ENCODE results near the gene FEN1.

The FEN1 gene

GRCh38 chr11:61816736-61817455 is 24.2 kb downstream of the FEN1 start, which contains the start of gene FADS1 (continued):
- TF ChIP-seq ZBTB26 (tag by site-specific recombination; optimal IDR thresholded peaks at IDR 0.05) (peak; percentile 94), YY1 (tag by site-specific recombination; IDR thresholded peaks at IDR 0.05) (peak; percentile 50; the same call in 1 of the 2 replicates), ZNF692 (tag by site-specific recombination; IDR thresholded peaks at IDR 0.05) (peak; percentile 41; the same call in 1 of the 2 replicates), ZNF629 (tag by site-specific recombination; IDR thresholded peaks at IDR 0.05) (peak; percentile 88), HIC1 (tag by site-specific recombination; IDR thresholded peaks at IDR 0.05) (peak; percentile 87), ZSCAN4 (tag by site-specific recombination; IDR thresholded peaks at IDR 0.05) (no peak), GLIS2 (tag by site-specific recombination; IDR thresholded peaks at IDR 0.05) (peak; percentile 97), PRDM10 (tag by site-specific recombination; IDR thresholded peaks at IDR 0.05) (peak; percentile 50), ZNF184 (tag by site-specific recombination; IDR thresholded peaks at IDR 0.05) (0 out of 2 replicates have a peak, but pooled peaks have one; percentile 10), ZNF585B (tag by site-specific recombination; IDR thresholded peaks at IDR 0.05) (no peak), GLIS1 (tag by site-specific recombination; IDR thresholded peaks at IDR 0.05) (peak; percentile 85), ZIC2 (tag by site-specific recombination; IDR thresholded peaks at IDR 0.05) (peak; percentile 97), TRIM28 (IDR thresholded peaks at IDR 0.05; ENCODE audit: borderline replicate concordance, low read length) (no peak), ZNF221 (tag by site-specific recombination; IDR thresholded peaks at IDR 0.05; ENCODE audit: borderline replicate concordance) (no peak), ZNF596 (tag by site-specific recombination; IDR thresholded peaks at IDR 0.05) (0 out of 2 replicates have a peak, but pooled peaks have one; percentile 37), ZNF140 (tag by site-specific recombination; IDR thresholded peaks at IDR 0.05) (no peak), ZNF449 (tag by site-specific recombination; IDR thresholded peaks at IDR 0.05) (peak; percentile 31; the same call in 1 of the 2 replicates), ZNF600 (tag by site-specific recombination; IDR thresholded peaks at IDR 0.05) (peak; percentile 26; the same call in 1 of the 2 replicates), KLF10 (tag by site-specific recombination; IDR thresholded peaks at IDR 0.05) (peak; percentile 72), ZNF510 (tag by site-specific recombination; IDR thresholded peaks at IDR 0.05; ENCODE audit: insufficient replicate concordance) (no peak), ZNF302 (tag by site-specific recombination; IDR thresholded peaks at IDR 0.05; ENCODE audit: low read depth) (no peak), ZBTB10 (tag by site-specific recombination; IDR thresholded peaks at IDR 0.05) (peak; percentile 63), ZEB2 (tag by site-specific recombination; IDR thresholded peaks at IDR 0.05) (peak; percentile 53; the same call in 1 of the 2 replicates), ZBTB48 (tag by site-specific recombination; IDR thresholded peaks at IDR 0.05) (peak; percentile 68)
